SU-DHL-6 (cell line): Measurements from ENCODE around the gene CCDC83.

ENCODE experiments used
- H2AFZ ChIP-seq: fragments of 200-600 bp; sonication (generic); 2 replicates; pipeline ENCODE4 v1.6.1; 2014; ENCODE audit warnings: low read depth, mild to moderate bottlenecking, moderate library complexity, mixed read lengths, antibody characterized with exemption, low read length; ENCODE audit not compliant: severe bottlenecking
- H3F3A ChIP-seq: fragments of 200-600 bp; shearing (Covaris generic); 2 replicates; pipeline ENCODE4 v1.6.0; 2016; ENCODE audit warnings: antibody characterized with exemption, mild to moderate bottlenecking; ENCODE audit not compliant: insufficient read depth
- H3K27ac ChIP-seq: fragments of 200-600 bp; sonication (generic); 2 replicates; pipeline ENCODE4 v1.5.1; 2016; ENCODE audit warnings: low read depth, mild to moderate bottlenecking, low read length, moderate library complexity, mixed read lengths
- H3K27me3 ChIP-seq: fragments of 200-600 bp; sonication (generic), shearing (Covaris generic); 2 replicates; pipeline ENCODE4 v1.6.0; 2014; ENCODE audit warnings: mild to moderate bottlenecking, low read length
- H3K36me3 ChIP-seq: fragments of 200-600 bp; sonication (generic); 2 replicates; pipeline ENCODE4 v1.6.1; 2014; ENCODE audit warnings: mild to moderate bottlenecking, low read length, mixed read lengths
- H3K4me2 ChIP-seq: fragments of 300-600, 200-600 bp; shearing (Covaris generic), sonication (generic); 2 replicates; pipeline ENCODE4 v1.6.0; 2014; ENCODE audit warnings: low read length, low read depth, mild to moderate bottlenecking; ENCODE audit not compliant: poor library complexity, severe bottlenecking
- H3K4me3 ChIP-seq: fragments of 200-600 bp; sonication (generic); 2 replicates; pipeline ENCODE4 v1.5.1; 2014; ENCODE audit warnings: antibody characterized with exemption, low read length, mild to moderate bottlenecking, mixed read lengths; ENCODE audit not compliant: insufficient read depth, poor library complexity, severe bottlenecking
- H3K79me2 ChIP-seq: fragments of 200-600 bp; sonication (generic); 2 replicates; pipeline ENCODE4 v1.6.1; 2014; ENCODE audit warnings: mild to moderate bottlenecking, low read length, moderate library complexity; ENCODE audit not compliant: insufficient read depth
- H3K9ac ChIP-seq: fragments of 200-600 bp; sonication (generic); 2 replicates; pipeline ENCODE4 v1.7.0; 2014; ENCODE audit warnings: mild to moderate bottlenecking, low read length
- H3K9me2 ChIP-seq: fragments of 200-600 bp; sonication (generic); replicated peaks from 2 replicates; pipeline ENCODE4 v1.6.1; 2014; ENCODE audit warnings: low read length; ENCODE audit not compliant: insufficient read depth
- H3K9me3 ChIP-seq: fragments of 200-600 bp; sonication (generic); 2 replicates; pipeline ENCODE4 v1.6.1; 2014; ENCODE audit warnings: low read length, mixed read lengths; ENCODE audit not compliant: insufficient read depth
- H4K20me1 ChIP-seq: fragments of 200-600 bp; sonication (generic); 2 replicates; pipeline ENCODE4 v1.6.1; 2014; ENCODE audit warnings: low read depth, mild to moderate bottlenecking, antibody characterized with exemption, low read length, moderate library complexity, mixed read lengths
- EZH2phosphoT487 ChIP-seq: fragments of 200-600 bp; sonication (generic), shearing (Covaris generic); conservative IDR thresholded peaks from 2 replicates; pipeline ENCODE4 v1.6.1; 2018; ENCODE audit warnings: mild to moderate bottlenecking, antibody characterized with exemption, low read length, moderate library complexity, mixed read lengths
- TF ChIP-seq, protein P1 (sequence below): fragments of 200-600 bp; sonication (generic); IDR thresholded peaks from one replicate; pipeline ENCODE4 v1.5.1; 2017; ENCODE audit warnings: antibody characterized with exemption, mild to moderate bottlenecking, low read length, moderate library complexity; ENCODE audit not compliant: insufficient read depth, poor library complexity, severe bottlenecking

Gene CCDC83

DNA sequence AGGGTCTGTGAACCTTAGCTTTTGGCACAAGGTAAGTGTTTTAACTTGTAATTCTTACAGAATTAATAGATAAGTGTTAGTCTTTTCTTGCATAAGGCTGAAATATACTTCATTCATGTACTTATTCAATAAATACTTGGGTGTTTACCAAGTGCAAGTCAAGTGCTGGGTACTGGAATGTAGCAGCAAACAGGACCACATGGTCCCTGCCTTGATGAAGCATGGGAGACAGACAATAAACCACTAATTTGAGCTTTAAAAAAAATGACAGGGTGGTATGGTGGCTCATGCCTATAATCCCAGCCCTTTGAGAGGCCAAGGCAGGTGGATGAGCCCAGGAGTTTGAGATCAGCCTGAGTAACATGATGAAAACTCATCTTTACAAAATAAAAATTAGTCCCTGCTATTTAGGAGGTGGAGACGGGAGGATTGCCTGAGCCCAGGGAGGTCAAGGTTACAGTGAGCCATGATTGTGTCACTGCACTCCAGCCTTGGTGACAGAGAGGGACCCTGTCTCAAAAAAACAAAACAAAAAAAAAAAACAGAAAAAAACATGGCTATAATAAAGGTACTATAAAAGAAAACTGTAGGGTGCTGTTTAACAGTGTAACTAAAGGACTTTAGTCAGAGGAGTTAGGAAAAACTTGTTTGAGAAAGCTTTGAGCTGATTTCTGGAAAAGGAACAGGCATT is 11.1 kb downstream of the CCDC83 start:
- Histone ChIP-seq H3K36me3 (no peaks in the 10 kb centered on the region), H3K4me2 (no peak overlapping the region)
- no peak for TF ChIP-seq EZH2phosphoT487
- TF ChIP-seq, protein P1, sequence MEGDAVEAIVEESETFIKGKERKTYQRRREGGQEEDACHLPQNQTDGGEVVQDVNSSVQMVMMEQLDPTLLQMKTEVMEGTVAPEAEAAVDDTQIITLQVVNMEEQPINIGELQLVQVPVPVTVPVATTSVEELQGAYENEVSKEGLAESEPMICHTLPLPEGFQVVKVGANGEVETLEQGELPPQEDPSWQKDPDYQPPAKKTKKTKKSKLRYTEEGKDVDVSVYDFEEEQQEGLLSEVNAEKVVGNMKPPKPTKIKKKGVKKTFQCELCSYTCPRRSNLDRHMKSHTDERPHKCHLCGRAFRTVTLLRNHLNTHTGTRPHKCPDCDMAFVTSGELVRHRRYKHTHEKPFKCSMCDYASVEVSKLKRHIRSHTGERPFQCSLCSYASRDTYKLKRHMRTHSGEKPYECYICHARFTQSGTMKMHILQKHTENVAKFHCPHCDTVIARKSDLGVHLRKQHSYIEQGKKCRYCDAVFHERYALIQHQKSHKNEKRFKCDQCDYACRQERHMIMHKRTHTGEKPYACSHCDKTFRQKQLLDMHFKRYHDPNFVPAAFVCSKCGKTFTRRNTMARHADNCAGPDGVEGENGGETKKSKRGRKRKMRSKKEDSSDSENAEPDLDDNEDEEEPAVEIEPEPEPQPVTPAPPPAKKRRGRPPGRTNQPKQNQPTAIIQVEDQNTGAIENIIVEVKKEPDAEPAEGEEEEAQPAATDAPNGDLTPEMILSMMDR: no peak

DNA sequence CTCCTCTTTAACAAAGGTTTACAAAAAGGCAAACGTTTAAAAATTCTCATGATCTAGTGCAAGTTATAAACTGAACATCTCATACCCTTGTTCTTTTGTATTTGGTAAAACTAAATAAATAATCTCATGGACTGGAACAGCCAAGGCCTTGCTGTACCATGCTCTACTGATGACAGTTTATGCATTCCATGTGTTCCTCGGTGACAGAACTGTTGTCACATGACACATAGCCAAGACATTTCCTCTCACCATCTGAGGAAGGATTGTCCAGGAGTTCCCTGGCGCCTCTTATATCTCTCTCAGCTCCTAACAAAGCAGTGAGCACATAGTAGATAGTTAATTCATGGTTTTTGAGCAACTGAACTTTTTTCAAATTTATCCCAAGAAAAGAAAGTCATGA is 12.6 kb downstream of the CCDC83 start:
- Histone ChIP-seq H3K9me2 (no peaks in the 10 kb centered on the region), H3K9ac (no peak overlapping the region), H3K9me3 (no peaks in the 10 kb centered on the region), H2AFZ (no peak overlapping the region), H3K36me3 (no peaks in the 10 kb centered on the region), H3K4me2 (no peak overlapping the region), H3K79me2 (no peaks in the 10 kb centered on the region), H3K4me3 (no peak overlapping the region), H3F3A (no peaks in the 10 kb centered on the region), H3K27ac (no peak overlapping the region), H4K20me1 (no peaks in the 10 kb centered on the region), H3K27me3 (no peaks in the 10 kb centered on the region)
- TF ChIP-seq, protein P1: no peak
- TF ChIP-seq EZH2phosphoT487: no peak

More for the DNA sequence above, 11.1 kb downstream of the CCDC83 start:
- no peak overlapping the region for H2AFZ ChIP-seq
- H3K9me3 ChIP-seq: no peaks in the 10 kb centered on the region
- H3K27ac ChIP-seq: no peak overlapping the region
- H3K79me2 ChIP-seq: no peaks in the 10 kb centered on the region
- H3K4me3 ChIP-seq: no peak overlapping the region
- no peaks in the 10 kb centered on the region for H3K27me3 ChIP-seq
- no peaks in the 10 kb centered on the region for H4K20me1 ChIP-seq
- no peaks in the 10 kb centered on the region for H3K9me2 ChIP-seq
- H3K9ac ChIP-seq: no peak overlapping the region
- H3F3A ChIP-seq: no peaks in the 10 kb centered on the region

DNA sequence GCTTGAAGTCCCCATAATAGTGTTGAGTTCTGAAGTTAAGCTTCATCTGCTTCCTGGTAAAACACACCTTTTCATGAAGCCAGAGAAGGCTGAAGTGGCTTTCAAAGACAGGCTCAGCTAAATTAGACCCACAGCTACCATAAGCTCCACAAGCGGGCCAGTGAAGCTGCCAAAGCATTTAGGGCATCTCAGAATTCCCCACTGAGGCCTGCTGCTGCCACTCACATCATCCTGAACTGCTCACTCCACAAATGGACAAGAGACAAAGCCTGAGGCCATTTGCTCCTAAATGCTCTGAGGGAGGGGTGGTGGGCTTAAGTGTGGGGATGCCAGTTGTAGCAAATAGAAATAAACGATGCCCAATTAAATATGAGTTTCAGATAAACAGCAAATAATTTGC is 14.6 kb downstream of the CCDC83 start:
- H3K27me3 ChIP-seq: no peaks in the 10 kb centered on the region
- no peaks in the 10 kb centered on the region for H3K36me3 ChIP-seq
- H3K79me2 ChIP-seq: no peaks in the 10 kb centered on the region
- no peaks in the 10 kb centered on the region for H3F3A ChIP-seq
- H3K4me2 ChIP-seq: no peak overlapping the region
- no peak for TF ChIP-seq EZH2phosphoT487
- TF ChIP-seq, protein P1: no peak
- H2AFZ ChIP-seq: no peak overlapping the region
- H3K9ac ChIP-seq: no peak overlapping the region
- no peaks in the 10 kb centered on the region for H4K20me1 ChIP-seq
- no peaks in the 10 kb centered on the region for H3K9me3 ChIP-seq
- H3K27ac ChIP-seq: no peak overlapping the region
- no peaks in the 10 kb centered on the region for H3K9me2 ChIP-seq
- no peak overlapping the region for H3K4me3 ChIP-seq
